Measurements from ENCODE around the gene IGFL1.

- TF ChIP-seq, protein P1, sequence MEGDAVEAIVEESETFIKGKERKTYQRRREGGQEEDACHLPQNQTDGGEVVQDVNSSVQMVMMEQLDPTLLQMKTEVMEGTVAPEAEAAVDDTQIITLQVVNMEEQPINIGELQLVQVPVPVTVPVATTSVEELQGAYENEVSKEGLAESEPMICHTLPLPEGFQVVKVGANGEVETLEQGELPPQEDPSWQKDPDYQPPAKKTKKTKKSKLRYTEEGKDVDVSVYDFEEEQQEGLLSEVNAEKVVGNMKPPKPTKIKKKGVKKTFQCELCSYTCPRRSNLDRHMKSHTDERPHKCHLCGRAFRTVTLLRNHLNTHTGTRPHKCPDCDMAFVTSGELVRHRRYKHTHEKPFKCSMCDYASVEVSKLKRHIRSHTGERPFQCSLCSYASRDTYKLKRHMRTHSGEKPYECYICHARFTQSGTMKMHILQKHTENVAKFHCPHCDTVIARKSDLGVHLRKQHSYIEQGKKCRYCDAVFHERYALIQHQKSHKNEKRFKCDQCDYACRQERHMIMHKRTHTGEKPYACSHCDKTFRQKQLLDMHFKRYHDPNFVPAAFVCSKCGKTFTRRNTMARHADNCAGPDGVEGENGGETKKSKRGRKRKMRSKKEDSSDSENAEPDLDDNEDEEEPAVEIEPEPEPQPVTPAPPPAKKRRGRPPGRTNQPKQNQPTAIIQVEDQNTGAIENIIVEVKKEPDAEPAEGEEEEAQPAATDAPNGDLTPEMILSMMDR (IDR thresholded peaks at IDR 0.05) = no peak
- TF ChIP-seq POLR2A (IDR thresholded peaks at IDR 0.05) = no peak
Observed at GRCh38 chr19:46241626-46242025, 12.1 kb downstream of the IGFL1 start.
